OCI-LY7 (cell line): ENCODE measurements around the gene PRKRA. TPM values are rescaled to one million over a fixed set of nuclear protein-coding genes. Genes with fewer than 3 reads are reported as not detected.

Source experiments
- BruUV-seq: library from RNA; stranded (reverse); fragments of 400-500 nt; replicated peaks from 2 replicates; lab custom pipeline; 2021; lab: Mats Ljungman, UMichigan
- CTCF ChIA-PET: fragments of 300-600 bp; sonication (Branson Sonifier 250); formaldehyde crosslinking; loops from one replicate; lab custom pipeline; 2022; ENCODE audit warnings: antibody characterized with exemption; ENCODE audit not compliant: unreplicated experiment; lab: Charles Lee
- POLR2A ChIA-PET: fragments of 300-600 bp; sonication (Branson Sonifier 250); formaldehyde crosslinking; loops from one replicate; lab custom pipeline; 2022; ENCODE audit warnings: antibody characterized with exemption; lab: Charles Lee
- DNase-seq: peaks from one replicate; pipeline ENCODE4 v3.0.0-alpha.2; 2015; ENCODE audit warnings: low spot score
- H2AFZ ChIP-seq: fragments of 200-600 bp; sonication (generic), shearing (Covaris generic); 2 replicates; pipeline ENCODE4 v1.6.1; 2014; ENCODE audit warnings: mild to moderate bottlenecking, antibody characterized with exemption, low read length, moderate library complexity
- H3K27ac ChIP-seq: fragments of 200-600 bp; sonication (generic); 2 replicates; pipeline ENCODE4 v1.5.1; 2014; ENCODE audit warnings: mixed run types, low read depth, mild to moderate bottlenecking, moderate library complexity, low read length, inconsistent platforms; ENCODE audit not compliant: poor library complexity, severe bottlenecking
- H3K36me3 ChIP-seq: fragments of 200-600 bp; sonication (generic); 2 replicates; pipeline ENCODE4 v1.6.1; 2014; ENCODE audit warnings: mild to moderate bottlenecking, antibody characterized with exemption, low read length, moderate library complexity, mixed read lengths; ENCODE audit not compliant: insufficient read depth
- H3K4me1 ChIP-seq: fragments of 200-600 bp; sonication (generic); 2 replicates; pipeline ENCODE4 v1.5.1; 2014; ENCODE audit warnings: mild to moderate bottlenecking, low read length; ENCODE audit not compliant: insufficient read depth, poor library complexity, severe bottlenecking
- H3K4me2 ChIP-seq: fragments of 200-600 bp; sonication (generic); 2 replicates; pipeline ENCODE4 v1.6.1; 2014; ENCODE audit warnings: mild to moderate bottlenecking, low read length
- H3K4me3 ChIP-seq: fragments of 200-600 bp; sonication (generic); 2 replicates; pipeline ENCODE4 v1.5.1; 2014; ENCODE audit warnings: mild to moderate bottlenecking, low read depth, low read length; ENCODE audit not compliant: poor library complexity, severe bottlenecking
- H3K79me2 ChIP-seq: fragments of 200-600 bp; sonication (generic); 2 replicates; pipeline ENCODE4 v1.6.1; 2016; ENCODE audit warnings: low read depth, mild to moderate bottlenecking, low read length, moderate library complexity, mixed read lengths; ENCODE audit not compliant: insufficient read depth
- H3K9me2 ChIP-seq: fragments of 200-600 bp; sonication (generic); 2 replicates; pipeline ENCODE4 v1.6.1; 2016; ENCODE audit warnings: mild to moderate bottlenecking, low read length, mixed read lengths; ENCODE audit not compliant: insufficient read depth
- H3K9me3 ChIP-seq: fragments of 200-600 bp; sonication (generic); 2 replicates; pipeline ENCODE4 v1.6.1; 2014; ENCODE audit warnings: mild to moderate bottlenecking, mixed run types, low read length, mixed read lengths
- H4K20me1 ChIP-seq: fragments of 200-600 bp; sonication (generic); 2 replicates; pipeline ENCODE4 v1.6.1; 2014; ENCODE audit warnings: mild to moderate bottlenecking, antibody characterized with exemption, low read length, moderate library complexity, mixed read lengths; ENCODE audit not compliant: insufficient read depth
- EZH2phosphoT487 ChIP-seq: fragments of 200-600 bp; sonication (generic); IDR thresholded peaks from 2 replicates; pipeline ENCODE4 v1.6.1; 2018; ENCODE audit warnings: low read depth, borderline replicate concordance, mild to moderate bottlenecking, mixed run types, antibody characterized with exemption, low read length, moderate library complexity, mixed read lengths
- intact Hi-C: fragments of 100-400 bp; cut with micrococcal nuclease; formaldehyde crosslinking; loops from one replicate; pipeline ENCODE4 v1.10.0; 2022; ENCODE audit not compliant: unreplicated experiment
- total RNA-seq, 2 experiments: library from RNA; depleted of rRNA in 1 of 2; stranded (reverse); fragments of >200 nt in 1 of 2; shearing (Covaris generic) in 1 of 2; gene quantifications; 2 replicates each; pipeline ENCODE4 v1.2.3, GENCODE V29; 2014 to 2022
- TF ChIP-seq, protein P1 (sequence below): fragments of 200-600 bp; sonication (generic); conservative IDR thresholded peaks from 2 replicates; pipeline ENCODE4 v1.5.1; 2014; ENCODE audit warnings: mild to moderate bottlenecking, antibody characterized with exemption, low read length, moderate library complexity, mixed read lengths

Gene PRKRA
- total RNA-seq, 2 experiments from 2014 or later = 76.4 to 79.5 TPM

- Histone ChIP-seq H3K9me2 (no peaks in the 10 kb centered on the region), H4K20me1 (no peaks in the 10 kb centered on the region), H3K36me3 (no peaks in the 10 kb centered on the region), H3K4me1 (no peaks in the 10 kb centered on the region), H3K79me2 (no peaks in the 10 kb centered on the region), H3K27ac (no peak overlapping the region), H2AFZ (no peak overlapping the region), H3K9me3 (no peaks in the 10 kb centered on the region), H3K4me3 (no peak overlapping the region), H3K4me2 (no peak overlapping the region)
- DNase-seq = no peak
- TF ChIP-seq EZH2phosphoT487 = no peak
- TF ChIP-seq, protein P1, sequence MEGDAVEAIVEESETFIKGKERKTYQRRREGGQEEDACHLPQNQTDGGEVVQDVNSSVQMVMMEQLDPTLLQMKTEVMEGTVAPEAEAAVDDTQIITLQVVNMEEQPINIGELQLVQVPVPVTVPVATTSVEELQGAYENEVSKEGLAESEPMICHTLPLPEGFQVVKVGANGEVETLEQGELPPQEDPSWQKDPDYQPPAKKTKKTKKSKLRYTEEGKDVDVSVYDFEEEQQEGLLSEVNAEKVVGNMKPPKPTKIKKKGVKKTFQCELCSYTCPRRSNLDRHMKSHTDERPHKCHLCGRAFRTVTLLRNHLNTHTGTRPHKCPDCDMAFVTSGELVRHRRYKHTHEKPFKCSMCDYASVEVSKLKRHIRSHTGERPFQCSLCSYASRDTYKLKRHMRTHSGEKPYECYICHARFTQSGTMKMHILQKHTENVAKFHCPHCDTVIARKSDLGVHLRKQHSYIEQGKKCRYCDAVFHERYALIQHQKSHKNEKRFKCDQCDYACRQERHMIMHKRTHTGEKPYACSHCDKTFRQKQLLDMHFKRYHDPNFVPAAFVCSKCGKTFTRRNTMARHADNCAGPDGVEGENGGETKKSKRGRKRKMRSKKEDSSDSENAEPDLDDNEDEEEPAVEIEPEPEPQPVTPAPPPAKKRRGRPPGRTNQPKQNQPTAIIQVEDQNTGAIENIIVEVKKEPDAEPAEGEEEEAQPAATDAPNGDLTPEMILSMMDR = no peak
- BruUV-seq = no TSS peak
- ChIA-PET POLR2A (interaction anchor here (0.7 to 1.1 kb wide), 2 partner anchors 9 to 15 kb away, joined by 4 read pairs; no protein-coding TSS in a partner anchor), CTCF (no interaction called here)
- intact Hi-C loops = no loop called here
Observed at GRCh38 chr2:178395941-178396570, 54.9 kb downstream of the PRKRA start.

GRCh38 chr2:178395295-178395694 lies 55.7 kb downstream of the PRKRA start:
- H3K36me3 ChIP-seq = no peaks in the 10 kb centered on the region
- TF ChIP-seq EZH2phosphoT487 = no peak
- TF ChIP-seq, protein P1 = no peak
- no peaks in the 10 kb centered on the region for H3K4me1 ChIP-seq
- H3K9me3 ChIP-seq = no peaks in the 10 kb centered on the region
- H3K27ac ChIP-seq = no peak overlapping the region
- H3K9me2 ChIP-seq = no peaks in the 10 kb centered on the region
- BruUV-seq = no TSS peak
- CTCF ChIA-PET = no interaction called here
- H3K4me3 ChIP-seq = no peak overlapping the region
- intact Hi-C loops = no loop called here
- no peak for DNase-seq
- POLR2A ChIA-PET = interaction anchor here (0.5 to 1.1 kb wide), 6 partner anchors 10 to 126 kb away, joined by 3 to 7 read pairs (median 4); no protein-coding TSS in a partner anchor
- no peaks in the 10 kb centered on the region for H4K20me1 ChIP-seq
- no peaks in the 10 kb centered on the region for H3K79me2 ChIP-seq
- no peak overlapping the region for H3K4me2 ChIP-seq
- no peak overlapping the region for H2AFZ ChIP-seq

DNA sequence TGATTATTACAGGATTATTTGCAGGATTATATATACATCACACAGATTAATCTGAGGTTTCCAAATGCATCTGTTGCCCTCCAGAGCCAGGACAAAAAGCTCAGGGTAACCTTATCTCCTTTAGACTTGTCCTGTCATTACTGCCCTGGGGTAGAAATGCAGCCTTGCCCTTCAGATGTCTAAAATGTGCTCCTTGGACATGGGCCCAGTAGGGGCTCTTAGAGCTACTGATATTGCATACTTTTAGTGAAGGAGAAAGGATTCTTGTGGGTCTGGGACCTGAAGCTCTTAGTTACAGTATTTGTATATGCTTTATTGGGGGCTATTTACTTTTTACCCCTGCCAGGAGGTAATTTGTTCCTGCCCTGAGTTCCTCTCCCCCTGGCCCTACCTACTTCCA lies 56.1 kb downstream of the PRKRA start:
- no TSS peak for BruUV-seq
- CTCF ChIA-PET = no interaction called here
- intact Hi-C loops = no loop called here

More for the DNA sequence above, 56.1 kb downstream of the PRKRA start:
- H3K79me2 ChIP-seq = no peaks in the 10 kb centered on the region
- H4K20me1 ChIP-seq = no peaks in the 10 kb centered on the region
- H3K9me3 ChIP-seq = no peaks in the 10 kb centered on the region
- no peak overlapping the region for H3K27ac ChIP-seq
- H3K4me2 ChIP-seq = no peak overlapping the region
- no peak for TF ChIP-seq EZH2phosphoT487
- TF ChIP-seq, protein P1 = no peak
- H2AFZ ChIP-seq = no peak overlapping the region
- H3K4me1 ChIP-seq = no peaks in the 10 kb centered on the region
- no peak overlapping the region for H3K4me3 ChIP-seq
- H3K9me2 ChIP-seq = no peaks in the 10 kb centered on the region
- H3K36me3 ChIP-seq = no peaks in the 10 kb centered on the region
- POLR2A ChIA-PET = interaction anchor here (0.5 to 1.1 kb wide), 5 partner anchors 10 to 53 kb away, joined by 3 to 9 read pairs (median 4); no protein-coding TSS in a partner anchor
- DNase-seq = no peak
